Endothelial cell of umbilical vein (primary cell): ENCODE data around the gene PEAR1. TPM values are rescaled to one million over a fixed set of nuclear protein-coding genes. Genes with fewer than 3 reads are reported as not detected.

ENCODE experiments used
- BruUV-seq: library from RNA; stranded (reverse); fragments of 400-500 nt; replicated peaks from 2 replicates; lab custom pipeline; 2021; lab: Mats Ljungman, UMichigan
- CTCF ChIA-PET: fragments of 300-600, 350-600 bp; sonication (Branson Sonifier 250); formaldehyde crosslinking; loops from one replicate; lab custom pipeline; 2021; ENCODE audit warnings: antibody characterized with exemption, inconsistent platforms; lab: Charles Lee
- POLR2A ChIA-PET: fragments of 300-600, 350-600 bp; sonication (Branson Sonifier 250); formaldehyde crosslinking; loops from one replicate; lab custom pipeline; 2021; ENCODE audit warnings: antibody characterized with exemption, inconsistent platforms; lab: Charles Lee
- DNase-seq: peaks from one replicate; pipeline ENCODE4 v3.0.0-alpha.2; 2011; ENCODE audit warnings: low read depth, low spot score
- FAIRE-seq: peaks from 2 replicates; lab custom pipeline; 2011; peaks lifted over from hg19 to GRCh38; lab: Jason Lieb, UNC
- H2AFZ ChIP-seq: 2 replicates; pipeline ENCODE4 v1.6.0; 2012; ENCODE audit warnings: low read depth, low read length, control low read depth, inconsistent platforms
- H3K27ac ChIP-seq: 2 replicates; pipeline ENCODE4 v1.5.1; 2011; ENCODE audit warnings: low read depth, mild to moderate bottlenecking, control low read depth, low read length, moderate library complexity; ENCODE audit not compliant: insufficient read depth
- H3K27me3 ChIP-seq, 2 experiments: 2 replicates each; pipeline versions ENCODE4 v1.6.0 to v1.6.1; 2011; ENCODE audit warnings: low read length in 2 of 2, mixed read lengths in 1 of 2; ENCODE audit not compliant: control insufficient read depth in 2 of 2, insufficient read depth in 2 of 2
- H3K36me3 ChIP-seq, 2 experiments: 2 replicates in 1 of 2; 3 replicates in 1 of 2; pipeline ENCODE4 v1.5.1; 2011; ENCODE audit warnings: low read length in 2 of 2, mild to moderate bottlenecking in 1 of 2, moderate library complexity in 1 of 2; ENCODE audit not compliant: control insufficient read depth in 2 of 2, insufficient read depth in 2 of 2; ENCODE audit errors: extremely low read depth in 1 of 2
- H3K4me1 ChIP-seq: 3 replicates; pipeline ENCODE4 v1.5.1; 2011; ENCODE audit warnings: mild to moderate bottlenecking, low read length; ENCODE audit not compliant: control insufficient read depth, insufficient read depth; ENCODE audit errors: extremely low read depth
- H3K4me2 ChIP-seq: 2 replicates; pipeline ENCODE4 v1.6.1; 2011; ENCODE audit warnings: low read length, control low read depth, mixed read lengths; ENCODE audit not compliant: insufficient read depth
- H3K4me3 ChIP-seq, 3 experiments: fragments of 200-600 bp in 1 of 3; sonication (generic), shearing (Covaris generic) in 1 of 3; replicated peaks in 1 of 3; 2 replicates each; pipeline ENCODE4 v1.5.1; 2011 to 2016; ENCODE audit warnings: control low read depth in 3 of 3, low read length in 3 of 3, mild to moderate bottlenecking in 2 of 3, inconsistent platforms in 1 of 3, low read depth in 1 of 3, moderate library complexity in 1 of 3; ENCODE audit not compliant: insufficient read depth in 1 of 3
- H3K79me2 ChIP-seq: 2 replicates; pipeline ENCODE4 v1.6.0; 2012; ENCODE audit warnings: low read length, inconsistent platforms; ENCODE audit not compliant: control insufficient read depth, insufficient read depth
- H3K9ac ChIP-seq: replicated peaks from 2 replicates; pipeline ENCODE3; 2011; ENCODE audit warnings: low read length, control low read depth; ENCODE audit not compliant: insufficient read depth; ENCODE audit errors: extremely low read depth
- H3K9me1 ChIP-seq: replicated peaks from 3 replicates; pipeline ENCODE4 v1.6.0; 2011; ENCODE audit warnings: mild to moderate bottlenecking, low read length; ENCODE audit not compliant: control insufficient read depth, insufficient read depth; ENCODE audit errors: extremely low read depth
- H3K9me3 ChIP-seq: replicated peaks from 2 replicates; pipeline ENCODE4 v1.5.1; 2012; ENCODE audit warnings: low read length, inconsistent platforms; ENCODE audit not compliant: control insufficient read depth, insufficient read depth
- H4K20me1 ChIP-seq: replicated peaks from 2 replicates; pipeline ENCODE3; 2011; ENCODE audit warnings: mild to moderate bottlenecking, low read length; ENCODE audit not compliant: control insufficient read depth, insufficient read depth; ENCODE audit errors: extremely low read depth
- CTCF ChIP-seq, 2 donors: IDR thresholded peaks; 1 replicate in 1 of 2; 2 replicates in 1 of 2; pipeline ENCODE4 v1.5.1; 2011; ENCODE audit warnings: low read length in 2 of 2, mild to moderate bottlenecking in 2 of 2, moderate library complexity in 2 of 2, control low read depth in 1 of 2, inconsistent platforms in 1 of 2, low read depth in 1 of 2; ENCODE audit not compliant: insufficient read depth in 1 of 2; ENCODE audit errors: extremely low read depth in 1 of 2
- EZH2 ChIP-seq: IDR thresholded peaks from 2 replicates; pipeline ENCODE4 v1.6.1; 2012; ENCODE audit warnings: borderline replicate concordance, low read depth, mild to moderate bottlenecking, moderate library complexity, low read length, inconsistent platforms; ENCODE audit not compliant: severe bottlenecking
- FOS ChIP-seq: IDR thresholded peaks from 2 replicates; pipeline ENCODE4 v1.6.1; 2011; ENCODE audit warnings: mild to moderate bottlenecking, low read length, moderate library complexity, borderline replicate concordance; ENCODE audit not compliant: insufficient read depth
- GATA2 ChIP-seq: IDR thresholded peaks from 2 replicates; pipeline ENCODE4 v1.7.0; 2011; ENCODE audit warnings: low read depth, mild to moderate bottlenecking, moderate library complexity, mixed read lengths, low read length; ENCODE audit not compliant: insufficient read length, insufficient read depth
- JUN ChIP-seq: IDR thresholded peaks from 2 replicates; pipeline ENCODE4 v1.6.1; 2011; ENCODE audit warnings: borderline replicate concordance, low read depth; ENCODE audit not compliant: insufficient read length, insufficient read depth
- MAX ChIP-seq: IDR thresholded peaks from 2 replicates; pipeline ENCODE4 v1.6.1; 2011; ENCODE audit not compliant: insufficient read depth, insufficient read length
- MYC ChIP-seq: IDR thresholded peaks from one replicate; pipeline ENCODE4 v1.6.1; 2011; ENCODE audit warnings: mild to moderate bottlenecking, low read depth, low read length
- POLR2A ChIP-seq: IDR thresholded peaks from 2 replicates; pipeline ENCODE4 v1.6.1; 2012; ENCODE audit warnings: low read depth, mild to moderate bottlenecking, control low read depth, low read length
- POLR2AphosphoS5 ChIP-seq: IDR thresholded peaks from 2 replicates; pipeline ENCODE4 v1.6.1; 2012; ENCODE audit warnings: low read depth, mild to moderate bottlenecking, control low read depth, low read length, moderate library complexity; ENCODE audit not compliant: insufficient read depth
- dilution Hi-C: fragments of 300-500 bp; cut with MboI; formaldehyde crosslinking; loops from one replicate; pipeline ENCODE4 v1.15.0; 2019; ENCODE audit warnings: low sequenced_read_pairs; ENCODE audit not compliant: extremely low pct_ligation_motif_present
- intact Hi-C: fragments of 100-400 bp; cut with micrococcal nuclease; formaldehyde crosslinking; loops from one replicate; pipeline ENCODE4 v1.10.0; 2022
- polyA plus RNA-seq, 4 experiments: library from polyadenylated mRNA; depleted of rRNA in 3 of 4; stranded (reverse) in 3 of 4; unstranded in 1 of 4; fragments of >200 nt; gene quantifications; 2 replicates each; pipeline versions ENCODE4 v1.2.1 to v1.2.3, GENCODE V29; 2011 to 2012; ENCODE audit warnings: missing spikeins in 1 of 4
- total RNA-seq: library from RNA; stranded (reverse); gene quantifications from 2 replicates; pipeline ENCODE4 v1.2.3, GENCODE V29; 2021

The PEAR1 gene
- total and polyA plus RNA-seq, 2 donors (not counting 3 experiments of a cell fraction or from before 2014, with no cell fraction given): 90.7 to 106 TPM

- ChIA-PET POLR2A (no interaction called here), CTCF (interaction anchor here (0.9 to 2.7 kb wide), 4 partner anchors 38 to 142 kb away, joined by 3 to 10 read pairs (median 6); no protein-coding TSS in a partner anchor)
- no peak overlapping the region for H3K9ac ChIP-seq
- no peak overlapping the region for H3K27ac ChIP-seq
- intact Hi-C loops: no loop called here
- no peaks in the 10 kb centered on the region for H3K79me2 ChIP-seq
- no peak overlapping the region for H2AFZ ChIP-seq
- H3K27me3 ChIP-seq: peaks cover 0 to under 1% of the 10 kb centered on the region in 2 experiments
- no peak for DNase-seq
- peaks cover 2% of the 10 kb centered on the region for H3K4me1 ChIP-seq
- no peak for FAIRE-seq
- peaks cover 0 to 2% of the 10 kb centered on the region in 2 experiments for H3K36me3 ChIP-seq
- H3K9me3 ChIP-seq: no peaks in the 10 kb centered on the region
- no peaks in the 10 kb centered on the region for H4K20me1 ChIP-seq
- H3K4me3 ChIP-seq: no peak overlapping the region
- dilution Hi-C loops: no loop called here
- no peak for TF ChIP-seq GATA2
- no peak for TF ChIP-seq CTCF (IDR thresholded peaks at IDR 0.05; ENCODE audit: extremely low read depth in 1 of 2, insufficient read depth in 1 of 2, low read depth in 1 of 2, low read length in 2 of 2)
- TF ChIP-seq JUN: no peak
- no peak for TF ChIP-seq POLR2A
- no peak for TF ChIP-seq FOS
- no peak for TF ChIP-seq EZH2
- TF ChIP-seq MAX: no peak
- no peak for TF ChIP-seq MYC
- no peak for TF ChIP-seq POLR2AphosphoS5
- H3K9me1 ChIP-seq: no peaks in the 10 kb centered on the region
- BruUV-seq: no TSS peak
- H3K4me2 ChIP-seq: no peak overlapping the region
Measured at GRCh38 chr1:156931974-156932710, 38.6 kb downstream of the PEAR1 start.
